Measurements from ENCODE around the gene AFF1. TPM values are rescaled to one million over a fixed set of nuclear protein-coding genes. Genes with fewer than 3 reads are reported as not detected.

AFF1 gene
- total RNA-seq, 1 donor = 21.9 TPM

DNA sequence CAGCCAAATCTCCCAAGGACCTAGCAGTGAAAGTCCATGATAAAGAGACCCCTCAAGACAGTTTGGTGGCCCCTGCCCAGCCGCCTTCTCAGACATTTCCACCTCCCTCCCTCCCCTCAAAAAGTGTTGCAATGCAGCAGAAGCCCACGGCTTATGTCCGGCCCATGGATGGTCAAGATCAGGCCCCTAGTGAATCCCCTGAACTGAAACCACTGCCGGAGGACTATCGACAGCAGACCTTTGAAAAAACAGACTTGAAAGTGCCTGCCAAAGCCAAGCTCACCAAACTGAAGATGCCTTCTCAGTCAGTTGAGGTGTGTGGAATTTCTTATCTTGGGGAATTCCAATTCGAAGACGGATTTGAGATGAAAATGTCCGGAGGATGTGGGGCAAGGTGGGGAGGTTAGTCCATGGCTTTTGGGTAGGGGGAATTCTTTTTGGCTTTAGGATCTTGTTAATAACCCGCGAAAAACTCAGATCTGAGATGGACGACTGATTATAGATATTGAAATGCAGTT is 112.5 kb downstream of the AFF1 start:
- H3K4me3 ChIP-seq (ENCODE audit: low read depth, low read length) = no peak overlapping the region
- TF ChIP-seq, protein P1, sequence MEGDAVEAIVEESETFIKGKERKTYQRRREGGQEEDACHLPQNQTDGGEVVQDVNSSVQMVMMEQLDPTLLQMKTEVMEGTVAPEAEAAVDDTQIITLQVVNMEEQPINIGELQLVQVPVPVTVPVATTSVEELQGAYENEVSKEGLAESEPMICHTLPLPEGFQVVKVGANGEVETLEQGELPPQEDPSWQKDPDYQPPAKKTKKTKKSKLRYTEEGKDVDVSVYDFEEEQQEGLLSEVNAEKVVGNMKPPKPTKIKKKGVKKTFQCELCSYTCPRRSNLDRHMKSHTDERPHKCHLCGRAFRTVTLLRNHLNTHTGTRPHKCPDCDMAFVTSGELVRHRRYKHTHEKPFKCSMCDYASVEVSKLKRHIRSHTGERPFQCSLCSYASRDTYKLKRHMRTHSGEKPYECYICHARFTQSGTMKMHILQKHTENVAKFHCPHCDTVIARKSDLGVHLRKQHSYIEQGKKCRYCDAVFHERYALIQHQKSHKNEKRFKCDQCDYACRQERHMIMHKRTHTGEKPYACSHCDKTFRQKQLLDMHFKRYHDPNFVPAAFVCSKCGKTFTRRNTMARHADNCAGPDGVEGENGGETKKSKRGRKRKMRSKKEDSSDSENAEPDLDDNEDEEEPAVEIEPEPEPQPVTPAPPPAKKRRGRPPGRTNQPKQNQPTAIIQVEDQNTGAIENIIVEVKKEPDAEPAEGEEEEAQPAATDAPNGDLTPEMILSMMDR (IDR thresholded peaks at IDR 0.05; ENCODE audit: insufficient read depth, low read length) = no peak
- DNase-seq (ENCODE audit: low read depth) = no peak

DNA sequence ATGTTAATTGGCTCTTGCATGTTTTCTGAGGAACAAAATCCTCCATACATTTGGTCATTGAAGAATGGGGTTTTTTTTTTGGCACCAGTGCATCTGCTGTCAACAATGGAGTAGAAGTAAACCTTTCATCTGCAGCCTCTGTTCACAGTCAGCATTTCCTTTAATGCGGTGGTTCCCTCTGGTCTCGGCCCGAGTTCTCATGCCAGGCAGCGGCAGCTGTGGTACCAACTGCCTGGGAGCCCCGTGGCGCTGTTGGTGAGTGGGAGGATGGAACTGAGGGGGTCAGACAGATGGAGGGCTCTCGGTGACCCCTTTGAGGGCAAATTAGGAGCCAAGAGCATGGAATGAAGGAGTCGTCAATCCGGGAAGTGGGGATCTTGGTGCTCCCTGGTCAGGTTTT is 114.7 kb downstream of the AFF1 start:
- TF ChIP-seq, protein P1 (IDR thresholded peaks at IDR 0.05; ENCODE audit: insufficient read depth, low read length) = no peak
- no peak for DNase-seq (ENCODE audit: low read depth)

DNA sequence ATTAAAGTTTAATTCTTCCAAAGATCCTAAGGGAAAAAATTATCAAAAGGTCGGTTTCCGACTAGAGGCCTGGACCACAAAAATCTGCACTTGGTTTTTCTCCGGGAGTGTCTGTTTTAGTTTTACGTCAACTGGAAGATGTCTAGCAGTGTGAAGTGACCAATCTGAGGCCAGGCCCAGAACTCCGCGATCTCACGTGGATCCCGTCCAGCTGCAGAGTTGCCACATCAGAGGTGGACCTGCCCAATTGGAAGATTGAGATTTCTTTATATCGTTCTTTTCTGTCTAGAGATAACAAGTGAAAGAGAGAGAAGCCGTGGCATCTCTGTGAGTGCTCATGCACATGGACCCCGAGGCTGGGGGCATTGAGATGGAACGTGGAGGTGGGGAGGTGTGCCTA is 115.8 kb downstream of the AFF1 start:
- peak overlapping the region; percentile 49 for H3K4me3 ChIP-seq (ENCODE audit: low read depth, low read length)
- DNase-seq (ENCODE audit: low read depth) = peak; percentile 96
- TF ChIP-seq, protein P1 (IDR thresholded peaks at IDR 0.05; ENCODE audit: insufficient read depth, low read length) = no peak

More for the DNA sequence above, 114.7 kb downstream of the AFF1 start:
- no peak overlapping the region for H3K4me3 ChIP-seq (ENCODE audit: low read depth, low read length)

DNA sequence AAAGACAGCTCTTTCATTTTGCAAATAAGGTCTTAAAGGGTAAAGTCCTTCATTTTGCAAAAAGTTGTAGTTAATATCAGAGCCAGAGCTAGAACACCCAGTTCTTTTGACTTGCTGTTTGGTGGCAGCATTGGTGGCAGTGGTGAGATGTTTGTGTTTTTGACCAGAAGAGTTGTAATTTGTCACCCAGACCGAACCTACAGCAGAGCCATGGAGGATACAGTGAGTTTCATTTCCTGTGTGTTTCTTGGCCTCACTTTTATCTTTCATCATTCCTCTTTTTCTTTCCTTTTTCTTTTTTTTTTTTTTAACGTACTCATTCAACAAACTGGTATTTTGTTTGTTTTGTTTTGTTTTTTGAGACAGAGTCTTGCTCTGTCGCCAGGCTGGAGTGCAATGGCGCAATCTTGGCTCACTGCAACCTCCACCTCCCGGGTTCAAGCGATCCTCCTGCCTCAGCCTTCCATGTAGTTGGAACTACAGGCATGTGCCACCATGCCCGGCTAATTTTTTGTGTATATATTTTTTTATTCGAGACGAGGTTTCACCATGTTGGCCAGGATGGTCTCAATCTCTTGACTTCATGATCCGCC is 116.4 kb downstream of the AFF1 start:
- H3K4me3 ChIP-seq (ENCODE audit: low read depth, low read length) = peak overlapping the region; percentile 49
- TF ChIP-seq, protein P1 (IDR thresholded peaks at IDR 0.05; ENCODE audit: insufficient read depth, low read length) = no peak
- DNase-seq (ENCODE audit: low read depth) = peak; percentile 83

DNA sequence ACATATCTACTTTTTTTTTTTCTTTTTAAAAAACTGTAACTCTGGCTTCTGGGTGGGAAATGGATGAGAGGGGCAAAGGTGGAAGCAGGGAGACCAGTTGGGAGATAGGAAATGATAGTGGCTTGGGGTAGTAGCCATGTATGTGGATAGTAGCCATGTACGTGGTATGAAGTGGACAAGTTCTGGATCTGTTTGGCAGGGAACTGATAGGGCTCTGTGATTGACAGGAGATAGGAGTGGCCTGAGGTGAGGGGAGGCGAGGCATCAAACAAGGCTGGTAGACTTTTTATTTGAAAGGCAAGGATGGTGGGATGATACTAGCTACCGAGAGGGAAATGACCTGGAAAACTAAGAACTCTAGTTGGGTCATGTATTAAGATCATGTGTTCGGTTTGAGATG is 117.8 kb downstream of the AFF1 start:
- DNase-seq (ENCODE audit: low read depth) = no peak
- no peak overlapping the region for H3K4me3 ChIP-seq (ENCODE audit: low read depth, low read length)
- TF ChIP-seq, protein P1 (IDR thresholded peaks at IDR 0.05; ENCODE audit: insufficient read depth, low read length) = no peak

DNA sequence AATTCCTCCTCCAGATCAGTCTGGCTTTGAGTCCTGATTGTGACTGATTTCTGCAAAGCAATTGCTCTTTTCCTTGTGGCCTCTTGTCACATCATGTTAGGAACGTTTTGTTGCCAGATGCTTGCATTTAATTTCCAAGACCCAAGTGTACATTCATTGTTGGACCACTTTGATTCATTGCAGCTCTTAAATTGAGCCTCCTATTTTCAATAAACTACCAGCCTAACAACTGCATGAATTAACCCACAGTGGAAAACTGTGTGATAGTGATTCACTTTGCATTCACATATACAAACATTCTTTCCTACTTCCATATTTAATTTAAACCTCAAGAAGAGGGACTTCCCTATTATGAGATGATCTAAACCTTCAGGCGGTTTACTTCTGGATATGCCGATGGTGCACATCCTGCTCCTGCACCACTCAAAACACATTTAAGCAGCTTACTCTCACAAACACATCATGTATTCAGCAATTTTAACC is 118.4 kb downstream of the AFF1 start:
- H3K4me3 ChIP-seq (ENCODE audit: low read depth, low read length) = no peak overlapping the region
- DNase-seq (ENCODE audit: low read depth) = no peak
- TF ChIP-seq, protein P1 (IDR thresholded peaks at IDR 0.05; ENCODE audit: insufficient read depth, low read length) = no peak

Data from fibroblast of the aortic adventitia (primary cell).